HG02840 (cell line): Measurements from ENCODE around the gene SH2D3C.
"Not testable (repeated sequence)": the region's sequence is repeated elsewhere in the genome, so short reads cannot be mapped to it uniquely, and the experiment has no call there.

Experiments
- ATAC-seq: cut with Tn5 transposase; IDR thresholded peaks from one replicate; pipeline ENCODE4 v1.9.1; 2021; ENCODE audit warnings: mild to moderate bottlenecking, moderate library complexity, moderate number of reproducible peaks; ENCODE audit not compliant: unreplicated experiment, low FRiP score

Gene SH2D3C

DNA sequence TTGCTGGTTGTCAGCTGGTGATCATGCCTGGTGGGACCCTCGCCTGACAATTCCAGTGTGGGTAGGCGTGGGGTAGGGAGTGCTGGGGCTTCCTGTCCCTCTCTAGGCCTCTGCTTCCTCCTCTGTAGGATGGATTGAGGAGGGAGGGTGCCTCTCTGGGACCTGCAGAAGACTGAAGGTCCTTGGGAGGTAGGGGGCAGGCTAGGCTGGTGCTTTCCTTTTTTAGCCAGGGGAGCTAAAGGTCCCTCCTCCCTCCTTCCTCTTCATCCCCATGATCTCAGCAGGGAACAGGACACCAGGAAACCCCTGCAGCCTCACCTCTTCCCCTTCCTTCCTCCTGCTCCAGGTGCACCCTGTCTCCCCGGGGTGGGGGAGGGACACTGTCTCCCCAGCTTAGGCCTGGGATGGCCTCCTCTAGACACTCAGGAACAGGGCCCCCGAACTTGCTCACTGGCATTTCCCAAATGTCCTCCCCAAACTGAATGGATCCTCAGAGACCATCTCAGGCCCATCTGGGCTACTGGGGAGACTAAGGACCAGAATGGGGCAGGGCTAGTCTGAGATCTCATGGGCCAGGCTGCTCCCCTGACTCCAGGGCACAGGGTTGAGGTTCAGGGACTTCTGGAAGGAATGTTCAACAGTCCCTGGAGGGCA, 8.4 kb downstream of the SH2D3C start:
- no peak for ATAC-seq

DNA sequence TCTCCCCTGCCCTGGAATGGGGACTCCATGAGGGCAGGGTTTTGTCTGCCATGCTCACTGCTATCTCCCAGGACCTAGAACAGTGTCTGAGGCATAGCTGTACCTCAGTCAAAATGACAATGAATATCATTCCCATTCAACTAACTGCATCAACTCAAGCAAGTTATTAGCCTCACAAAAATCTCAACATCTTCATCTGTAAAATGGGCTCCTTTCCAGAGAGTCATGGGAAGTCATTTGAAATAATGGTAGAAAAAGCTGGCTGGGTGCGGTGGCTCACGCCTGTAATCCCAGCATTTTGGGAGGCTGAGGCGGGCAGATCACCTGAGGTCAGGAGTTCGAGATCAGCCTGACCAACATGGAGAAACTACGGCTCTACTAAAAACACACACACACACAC, 9.4 kb downstream of the SH2D3C start:
- ATAC-seq = no peak

DNA sequence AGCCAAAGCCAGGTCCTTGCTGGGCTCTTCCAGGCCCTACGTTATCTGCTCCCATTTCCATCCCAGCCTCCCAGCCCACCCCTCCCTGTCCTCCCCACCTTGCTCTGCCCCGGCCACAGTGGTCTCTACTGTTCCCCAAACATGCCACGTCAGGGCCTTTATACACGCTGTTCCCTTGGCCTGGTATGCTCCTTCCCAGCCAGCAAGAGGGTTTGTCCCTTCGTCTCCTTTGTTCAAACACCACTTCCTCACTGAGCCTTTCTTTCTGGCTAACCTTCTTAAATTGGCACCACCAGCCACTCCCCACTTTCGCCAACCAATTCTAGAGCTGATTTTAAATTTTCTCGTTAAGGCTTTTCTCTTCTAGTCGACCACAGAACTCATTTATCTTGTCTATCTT, 9.8 kb downstream of the SH2D3C start:
- no peak for ATAC-seq

GRCh38 chr9:127767909-127768331, 10.5 kb downstream of the SH2D3C start:
- no peak for ATAC-seq

DNA sequence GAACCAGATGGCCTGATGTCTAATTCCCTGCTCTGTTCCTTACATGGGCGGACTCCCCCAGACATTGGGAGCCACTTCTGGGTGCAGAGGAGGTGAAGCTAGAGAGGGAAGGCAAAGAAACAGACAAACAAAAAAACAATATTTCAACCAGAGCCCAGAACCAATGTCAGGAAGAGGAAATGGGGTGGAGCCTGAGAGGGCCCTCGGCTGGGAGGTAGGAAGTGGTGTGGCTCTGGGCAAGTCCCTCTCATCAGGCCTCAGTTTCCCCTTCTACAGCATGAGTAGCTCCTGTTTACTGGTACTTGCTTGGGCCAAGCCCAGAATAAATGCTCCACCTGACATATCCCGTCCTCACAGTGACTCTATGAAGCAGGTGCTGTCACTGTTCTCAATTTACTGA, 11.1 kb downstream of the SH2D3C start:
- no peak for ATAC-seq

- ATAC-seq = no peak
Measured at GRCh38 chr9:127765418-127765817, 13.0 kb downstream of the SH2D3C start.

- ATAC-seq = no peak
Measured at GRCh38 chr9:127763918-127764384, 14.5 kb downstream of the SH2D3C start.

DNA sequence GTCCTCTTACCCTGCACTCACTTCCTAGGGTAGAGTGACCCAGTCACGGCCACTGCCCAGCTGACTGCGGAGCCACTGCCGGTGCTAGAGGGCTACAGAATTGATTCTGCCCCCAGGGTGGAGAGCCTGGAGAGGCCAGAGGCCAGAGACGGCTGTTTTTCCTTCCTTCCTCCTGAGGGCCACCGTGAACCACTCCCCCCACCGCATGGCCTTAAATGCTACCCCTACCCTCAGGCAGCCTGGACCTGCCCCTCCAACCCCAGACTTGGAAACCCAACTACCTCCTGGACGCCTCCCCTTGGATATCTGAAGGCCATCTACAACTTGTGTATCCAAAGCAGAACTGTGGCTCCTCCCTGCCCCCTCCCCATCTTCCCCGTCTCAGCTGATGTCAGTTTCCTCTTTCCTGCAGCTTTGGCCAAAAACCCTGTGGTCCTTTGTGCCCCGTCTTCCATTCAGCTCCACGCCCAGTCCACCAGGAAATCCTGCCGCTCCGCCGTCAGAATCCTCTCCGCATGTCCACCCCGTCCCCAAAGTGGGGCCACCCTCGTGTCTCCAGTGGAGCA, 16.3 kb downstream of the SH2D3C start:
- ATAC-seq = no peak

- no peak for ATAC-seq
Measured at GRCh38 chr9:127761491-127761956, 16.9 kb downstream of the SH2D3C start.

GRCh38 chr9:127761061-127761460, 17.4 kb downstream of the SH2D3C start:
- no peak for ATAC-seq

- no peak for ATAC-seq
Measured at GRCh38 chr9:127758843-127759242, 19.6 kb downstream of the SH2D3C start.

DNA sequence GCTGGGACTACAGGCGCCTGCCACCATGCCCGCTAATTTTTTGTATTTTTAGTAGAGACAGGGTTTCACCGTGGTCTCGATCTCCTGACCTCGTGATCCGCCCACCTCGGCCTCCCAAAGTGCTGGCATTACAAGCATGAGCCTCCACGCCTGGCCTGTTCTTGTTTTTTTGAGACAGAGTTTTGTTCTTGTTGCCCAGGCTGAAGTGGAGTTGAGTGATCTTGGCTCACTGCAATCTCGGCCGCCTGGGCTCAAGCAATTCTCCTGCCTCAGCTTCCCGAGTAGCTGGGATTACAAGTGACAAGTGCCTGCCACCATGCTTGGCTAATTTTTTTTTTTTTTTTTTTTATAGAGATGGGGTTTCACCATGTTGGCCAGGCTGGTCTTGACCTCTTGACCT, 21.7 kb downstream of the SH2D3C start:
- not testable (repeated sequence) for ATAC-seq

DNA sequence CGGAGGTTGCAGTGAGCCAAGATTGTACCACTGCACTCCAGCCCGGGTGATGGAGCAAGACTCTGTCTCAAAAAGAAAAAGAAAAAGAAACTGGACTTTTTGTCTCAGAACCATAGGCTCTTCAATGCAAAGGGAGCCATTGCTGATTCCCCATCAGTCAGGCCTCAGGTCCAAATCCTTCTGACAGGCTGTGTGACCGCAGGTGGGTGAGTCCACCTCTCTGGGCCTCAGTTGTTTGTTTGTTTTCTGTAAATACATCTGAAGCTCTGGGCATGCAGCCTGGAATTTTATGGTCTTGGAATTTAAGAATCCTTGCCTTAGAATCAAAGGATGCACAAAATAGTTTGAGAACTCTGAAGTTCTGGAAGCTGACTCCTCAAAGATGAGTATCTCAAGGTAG, 22.2 kb downstream of the SH2D3C start:
- ATAC-seq = no peak

DNA sequence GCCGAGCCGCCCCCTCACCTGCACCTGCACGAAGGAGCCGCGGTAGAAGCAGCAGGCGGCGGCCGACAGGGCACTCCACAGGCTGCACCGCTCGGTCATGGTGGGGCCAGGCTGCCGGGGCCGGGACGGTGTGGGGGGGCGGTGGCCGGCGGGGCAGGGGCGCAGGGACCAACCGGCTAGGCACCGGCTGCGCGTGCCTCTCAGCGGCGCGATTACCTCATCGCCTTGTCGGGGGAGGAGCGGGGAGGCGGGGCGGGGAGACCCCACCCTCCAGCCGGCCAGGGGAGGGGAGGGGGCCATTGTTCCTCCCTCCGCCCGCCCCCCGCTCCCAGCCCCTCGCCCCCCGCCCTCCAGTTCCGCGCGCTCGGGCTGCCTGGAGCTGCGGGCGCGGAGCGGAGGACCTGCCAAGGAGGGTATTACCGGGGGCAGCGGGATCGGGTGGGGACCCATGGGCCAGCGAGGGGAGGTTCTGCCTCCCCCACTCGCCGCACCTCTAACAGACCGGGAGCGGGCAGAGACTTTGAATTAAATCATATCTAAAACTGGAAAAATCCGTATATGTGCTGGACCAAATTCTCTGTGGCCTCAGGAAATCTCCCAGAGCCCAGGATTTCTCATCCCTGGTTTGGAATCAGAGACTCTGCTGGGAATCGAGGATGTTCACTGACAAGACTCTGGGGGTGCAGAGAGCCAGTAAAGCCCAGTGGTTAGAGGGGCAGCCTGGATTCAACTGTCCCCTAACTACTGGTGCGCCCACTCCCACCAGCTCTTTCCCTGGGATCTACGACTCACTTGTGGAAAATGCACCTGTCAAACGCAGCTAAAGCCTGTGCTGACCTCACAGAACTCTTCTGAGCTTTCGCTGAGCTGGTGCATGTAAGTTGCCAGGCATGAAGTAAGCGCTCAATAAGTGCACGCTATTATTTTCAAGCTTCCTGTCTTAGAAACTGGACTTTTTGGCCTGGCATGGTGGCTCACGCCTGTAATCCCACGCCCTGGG, 23.1 kb downstream of the SH2D3C start:
- ATAC-seq = no peak

- ATAC-seq = no peak
Measured at GRCh38 chr9:127754099-127755060, 24.1 kb downstream of the SH2D3C start.

DNA sequence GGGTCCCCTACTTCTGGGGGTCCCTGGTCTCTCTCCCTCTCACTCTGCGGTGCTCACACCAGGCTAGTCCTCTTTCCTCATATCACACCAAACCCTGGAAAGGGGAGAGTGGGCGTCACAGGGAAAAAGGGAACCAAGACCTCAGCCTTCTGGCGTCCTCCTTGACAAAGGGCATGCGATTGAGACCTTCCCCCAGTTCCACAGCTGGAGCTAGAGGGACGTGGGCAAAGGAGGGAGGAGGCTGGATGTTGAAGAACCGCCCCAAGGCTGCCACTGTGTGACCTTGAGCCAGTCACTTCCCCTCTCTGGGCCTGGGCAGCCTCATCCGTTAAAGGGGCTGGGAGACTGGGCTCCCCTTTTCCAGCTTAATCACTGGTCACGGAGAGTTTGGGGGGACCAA, 24.8 kb downstream of the SH2D3C start:
- ATAC-seq = no peak

DNA sequence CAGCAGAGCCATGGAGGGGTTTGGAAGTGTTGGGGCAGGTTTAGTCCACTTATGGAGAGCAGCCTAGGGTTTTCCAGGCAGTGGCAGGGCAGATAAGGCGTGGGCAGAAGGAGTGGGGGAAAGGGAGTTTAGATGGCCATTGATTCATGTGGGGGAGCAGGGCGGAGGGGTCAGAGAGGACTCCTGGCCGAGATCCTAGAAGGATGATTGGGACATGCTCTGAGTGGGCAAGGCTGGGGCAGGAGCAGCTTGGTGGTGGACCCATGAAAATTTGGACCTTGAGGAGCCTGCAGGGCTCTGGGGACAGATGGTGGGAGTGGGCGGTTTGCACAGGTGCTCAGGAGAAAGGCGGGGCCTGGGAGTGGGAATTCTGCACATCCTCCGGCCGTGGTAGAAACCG, 25.3 kb downstream of the SH2D3C start:
- ATAC-seq = no peak

GRCh38 chr9:127751269-127752054, 27.0 kb downstream of the SH2D3C start:
- no peak for ATAC-seq

GRCh38 chr9:127749090-127749787, 29.2 kb downstream of the SH2D3C start:
- no peak for ATAC-seq
